HG03457 (cell line): ENCODE results near the gene SLC6A19.

Experiments
- ATAC-seq: cut with Tn5 transposase; IDR thresholded peaks from one replicate; pipeline ENCODE4 v1.9.1; 2021; ENCODE audit warnings: moderate number of reproducible peaks; ENCODE audit not compliant: unreplicated experiment

Gene SLC6A19

GRCh38 chr5:1241509-1242080 is 40.2 kb downstream of the SLC6A19 start:
- ATAC-seq = no peak

- no peak for ATAC-seq
Observed at GRCh38 chr5:1242733-1243486, 41.5 kb downstream of the SLC6A19 start.

- ATAC-seq = no peak
Observed at GRCh38 chr5:1243487-1244130, 42.2 kb downstream of the SLC6A19 start.

- no peak for ATAC-seq
Observed at GRCh38 chr5:1244255-1244654, 42.9 kb downstream of the SLC6A19 start.

GRCh38 chr5:1244976-1245375 is 43.6 kb downstream of the SLC6A19 start:
- ATAC-seq = no peak

GRCh38 chr5:1245905-1246576 is 44.6 kb downstream of the SLC6A19 start:
- ATAC-seq = no peak

GRCh38 chr5:1246711-1247431 is 45.5 kb downstream of the SLC6A19 start:
- no peak for ATAC-seq

- ATAC-seq = no peak
Observed at GRCh38 chr5:1247811-1248210, 46.4 kb downstream of the SLC6A19 start.

- ATAC-seq = no peak
Observed at GRCh38 chr5:1249366-1250280, 48.2 kb downstream of the SLC6A19 start.

GRCh38 chr5:1251678-1252580 is 50.5 kb downstream of the SLC6A19 start:
- no peak for ATAC-seq

- no peak for ATAC-seq
Observed at GRCh38 chr5:1252681-1253080, 51.3 kb downstream of the SLC6A19 start.

GRCh38 chr5:1253456-1254105 is 52.2 kb downstream of the SLC6A19 start:
- ATAC-seq = no peak

- ATAC-seq = no peak
Observed at GRCh38 chr5:1254196-1254595, 52.8 kb downstream of the SLC6A19 start.

GRCh38 chr5:1255081-1255561 is 53.7 kb downstream of the SLC6A19 start:
- ATAC-seq = no peak

- no peak for ATAC-seq
Observed at GRCh38 chr5:1256776-1257175, 55.4 kb downstream of the SLC6A19 start.

GRCh38 chr5:1257363-1257762 is 56.0 kb downstream of the SLC6A19 start:
- ATAC-seq = no peak

- ATAC-seq = no peak
Observed at GRCh38 chr5:1257841-1258240, 56.4 kb downstream of the SLC6A19 start.

GRCh38 chr5:1259806-1260480 is 58.5 kb downstream of the SLC6A19 start:
- ATAC-seq = no peak
